HG03520 (cell line): ENCODE data around the gene RAD51B.
"Not testable (repeated sequence)": the region's sequence is repeated elsewhere in the genome, so short reads cannot be mapped to it uniquely, and the experiment has no call there.

Experiments
- ATAC-seq: cut with Tn5 transposase; IDR thresholded peaks from one replicate; pipeline ENCODE4 v1.9.1; 2021; ENCODE audit warnings: mild to moderate bottlenecking, moderate library complexity; ENCODE audit not compliant: unreplicated experiment

Gene RAD51B

GRCh38 chr14:68652433-68652690 is 832.8 kb downstream of the RAD51B start:
- ATAC-seq, result no peak

- ATAC-seq, result no peak
Observed at GRCh38 chr14:68653108-68653507, 833.5 kb downstream of the RAD51B start.

- no peak for ATAC-seq
Observed at GRCh38 chr14:68653804-68654203, 834.2 kb downstream of the RAD51B start.

- ATAC-seq, result no peak
Observed at GRCh38 chr14:68654471-68654941, 834.9 kb downstream of the RAD51B start.

GRCh38 chr14:68655021-68655831 is 835.6 kb downstream of the RAD51B start:
- ATAC-seq, result no peak

- ATAC-seq, result no peak
Observed at GRCh38 chr14:68655911-68656316, 836.3 kb downstream of the RAD51B start.

GRCh38 chr14:68656452-68656851 is 836.9 kb downstream of the RAD51B start:
- ATAC-seq, result no peak

- ATAC-seq, result no peak
Observed at GRCh38 chr14:68657300-68658028, 837.9 kb downstream of the RAD51B start.

- ATAC-seq, result no peak
Observed at GRCh38 chr14:68658029-68658509, 838.5 kb downstream of the RAD51B start.

GRCh38 chr14:68658943-68659931 is 839.7 kb downstream of the RAD51B start:
- no peak for ATAC-seq

GRCh38 chr14:68660495-68660894 is 840.9 kb downstream of the RAD51B start:
- no peak for ATAC-seq

- ATAC-seq, result no peak
Observed at GRCh38 chr14:68661226-68662225, 841.9 kb downstream of the RAD51B start.

- ATAC-seq, result no peak
Observed at GRCh38 chr14:68662392-68662791, 842.8 kb downstream of the RAD51B start.

GRCh38 chr14:68662826-68663225 is 843.2 kb downstream of the RAD51B start:
- ATAC-seq, result not testable (repeated sequence)

- peak; percentile 72 for ATAC-seq
Observed at GRCh38 chr14:68663385-68664076, 844.0 kb downstream of the RAD51B start.

- ATAC-seq, result no peak
Observed at GRCh38 chr14:68664225-68664681, 844.7 kb downstream of the RAD51B start.

GRCh38 chr14:68665131-68665530 is 845.6 kb downstream of the RAD51B start:
- ATAC-seq, result no peak

- no peak for ATAC-seq
Observed at GRCh38 chr14:68665792-68666204, 846.2 kb downstream of the RAD51B start.

- ATAC-seq, result no peak
Observed at GRCh38 chr14:68666236-68666635, 846.7 kb downstream of the RAD51B start.
